Activated CD4-positive, alpha-beta T cell treated with anti-CD3 and anti-CD28 coated beads for 48 hours (primary cell): Measurements from ENCODE around the gene DUOXA1.
"Not testable (repeated sequence)": the region's sequence is repeated elsewhere in the genome, so short reads cannot be mapped to it uniquely, and the experiment has no call there.

Experiments
- DNase-seq: peaks from one replicate; pipeline ENCODE4 v3.0.0-alpha.2; 2020

The DUOXA1 gene

GRCh38 chr15:45087513-45087912, 42.2 kb downstream of the DUOXA1 start:
- no peak for DNase-seq

GRCh38 chr15:45084163-45084562, 45.5 kb downstream of the DUOXA1 start:
- no peak for DNase-seq

- no peak for DNase-seq
These were observed 46.5 kb downstream of the DUOXA1 start for GRCh38 chr15:45083223-45083622.

DNA sequence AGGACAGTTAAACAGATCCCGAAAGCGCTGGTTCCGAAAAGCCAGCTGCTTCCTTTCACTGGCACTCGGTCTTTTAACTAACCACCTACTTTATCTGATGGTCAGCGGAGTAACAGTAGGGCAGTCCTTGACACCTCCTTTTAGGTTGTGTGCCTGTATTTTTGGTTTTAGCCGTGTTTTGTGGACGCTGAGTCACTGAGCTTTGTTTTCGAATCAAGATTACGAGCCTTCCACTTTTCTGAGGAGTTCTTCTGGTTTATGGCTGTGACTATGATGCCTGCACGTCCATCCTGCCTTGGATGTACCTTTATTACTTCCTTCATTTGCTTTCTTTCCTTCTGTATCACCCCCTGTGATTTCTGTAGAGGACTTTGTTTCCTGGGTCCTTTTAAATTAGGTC, 47.3 kb downstream of the DUOXA1 start:
- not testable (repeated sequence) for DNase-seq

DNA sequence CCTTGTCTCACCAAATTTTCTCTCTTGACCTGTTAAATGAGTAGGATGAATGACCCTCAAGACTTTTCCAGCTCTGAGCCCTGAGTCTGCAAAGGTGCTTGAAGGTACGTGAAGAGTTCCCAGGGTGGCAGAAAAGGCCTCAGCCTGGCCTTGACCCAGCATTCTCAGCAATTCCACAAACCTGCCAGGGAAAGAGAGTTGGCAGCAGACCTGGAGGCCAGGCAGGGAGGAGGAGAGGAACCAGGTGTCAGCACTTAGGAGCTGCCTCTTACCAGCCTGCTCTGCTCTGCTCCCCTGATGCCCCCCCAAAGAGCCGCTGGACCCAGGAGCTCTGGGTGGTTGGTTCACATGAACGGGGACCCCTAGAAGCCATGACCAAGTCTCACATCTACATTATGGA, 49.1 kb downstream of the DUOXA1 start:
- not testable (repeated sequence) for DNase-seq

DNA sequence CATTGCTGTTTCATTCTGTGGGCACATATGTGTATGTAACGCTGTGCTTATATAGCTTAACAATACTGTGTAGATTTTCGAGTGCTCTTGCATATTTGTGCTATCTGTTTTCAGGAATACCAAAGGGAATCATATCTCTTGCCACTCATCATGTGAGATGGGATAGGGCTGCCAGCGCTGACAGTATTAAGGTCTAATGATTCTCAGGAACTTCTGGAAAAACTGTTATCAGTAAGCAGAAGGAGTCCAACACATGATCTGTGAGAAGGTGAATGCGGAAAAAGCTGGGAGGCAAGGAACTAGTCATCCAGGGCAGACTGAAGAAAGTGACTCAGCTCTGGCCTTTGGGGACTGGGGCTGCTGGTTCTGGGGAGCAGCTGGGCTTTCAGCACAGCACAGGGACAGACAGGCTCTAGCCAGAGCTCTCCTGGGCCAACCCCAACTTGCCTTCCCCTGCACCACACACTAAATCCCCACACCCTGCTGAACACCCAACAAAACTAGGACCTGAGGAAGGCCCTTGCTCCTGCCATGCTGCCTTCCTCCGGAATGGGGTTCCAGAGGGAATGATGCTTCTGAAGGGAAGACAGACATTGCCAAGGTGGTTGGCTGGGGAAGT, 49.9 kb downstream of the DUOXA1 start:
- not testable (repeated sequence) for DNase-seq

DNA sequence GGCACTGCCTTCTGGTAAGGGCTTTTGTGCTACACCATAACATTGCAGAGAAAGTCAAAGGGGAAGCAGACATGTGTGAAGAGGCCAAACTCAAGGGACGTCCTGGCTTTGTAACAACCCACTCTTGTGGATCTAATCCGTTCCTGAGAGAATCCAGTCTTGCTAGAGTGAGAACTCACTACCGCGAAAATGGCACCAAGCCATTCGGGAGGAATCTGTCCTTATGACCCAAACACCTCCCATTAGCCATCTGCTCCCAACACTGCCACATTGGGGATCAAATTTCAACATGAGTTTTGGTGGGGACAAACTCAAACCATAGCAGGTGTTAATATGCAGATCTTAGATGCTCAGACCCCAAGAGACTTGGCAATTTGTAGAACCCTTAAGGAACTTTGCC, 50.5 kb downstream of the DUOXA1 start:
- not testable (repeated sequence) for DNase-seq

GRCh38 chr15:45077391-45077790, 52.3 kb downstream of the DUOXA1 start:
- not testable (repeated sequence) for DNase-seq

GRCh38 chr15:45075440-45076320, 54.0 kb downstream of the DUOXA1 start:
- not testable (repeated sequence) for DNase-seq

- not testable (repeated sequence) for DNase-seq
These were observed 56.1 kb downstream of the DUOXA1 start for GRCh38 chr15:45073602-45074001.

DNA sequence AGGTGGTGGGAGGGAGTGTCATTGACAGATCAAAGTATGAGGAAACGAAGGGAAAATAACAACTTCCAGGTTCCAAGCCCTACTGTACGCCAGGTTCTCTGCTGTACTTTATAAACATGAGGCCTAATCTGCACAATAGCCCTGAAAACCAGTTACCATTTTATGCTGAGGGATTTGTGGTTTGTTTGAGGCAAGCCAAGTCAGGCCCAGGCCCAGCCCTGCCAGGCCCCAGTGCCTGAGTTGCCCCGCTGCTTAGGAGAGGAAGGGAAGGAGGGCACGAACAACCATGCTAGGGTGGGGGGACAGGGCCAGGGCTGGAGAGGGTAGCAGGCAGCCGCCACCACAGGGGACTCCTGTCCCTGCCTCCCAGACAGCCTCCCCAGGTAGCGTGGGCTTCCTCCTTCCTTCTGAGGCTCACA, 59.7 kb downstream of the DUOXA1 start:
- not testable (repeated sequence) for DNase-seq
